Progenitor cell of endocrine pancreas (in vitro differentiated cells): ENCODE measurements around the gene CLSTN3. TPM values are rescaled to one million over a fixed set of nuclear protein-coding genes. Genes with fewer than 3 reads are reported as not detected.

Source experiments
- DNase-seq: peaks from one replicate; pipeline ENCODE4 v3.0.0; 2021; ENCODE audit warnings: low spot score; ENCODE audit not compliant: unreplicated experiment
- H3K27ac Mint-ChIP-seq: 2 replicates; pipeline ENCODE4 v1.8.0; 2021; ENCODE audit warnings: mild to moderate bottlenecking, moderate library complexity, mixed read lengths
- H3K27me3 Mint-ChIP-seq: 2 replicates; pipeline ENCODE4 v1.8.0; 2021; ENCODE audit warnings: mixed read lengths
- H3K36me3 Mint-ChIP-seq: 2 replicates; pipeline ENCODE4 v1.8.0; 2022; ENCODE audit warnings: mixed read lengths; ENCODE audit not compliant: insufficient read depth
- H3K4me1 Mint-ChIP-seq: 2 replicates; pipeline ENCODE4 v1.8.0; 2021; ENCODE audit warnings: low read depth, mixed read lengths
- H3K4me3 Mint-ChIP-seq: 2 replicates; pipeline ENCODE4 v1.8.0; 2021; ENCODE audit warnings: low read depth, mild to moderate bottlenecking, moderate library complexity, mixed read lengths
- H3K9me3 Mint-ChIP-seq: 2 replicates; pipeline ENCODE4 v1.8.0; 2021; ENCODE audit warnings: low read depth, mixed read lengths
- CTCF ChIP-seq: fragments of 200-600 bp; sonication (generic); IDR thresholded peaks from one replicate; pipeline ENCODE4 v1.5.0; 2021; ENCODE audit warnings: antibody characterized with exemption, mild to moderate bottlenecking; ENCODE audit not compliant: unreplicated experiment
- total RNA-seq: library from RNA; stranded (reverse); gene quantifications from 2 replicates; pipeline ENCODE4 v1.2.1, GENCODE V29; 2021

The CLSTN3 gene
- total RNA-seq, 1 donor from 2014 or later: 202 TPM

- DNase-seq: no peak
- Mint-ChIP-seq H3K4me1 (peaks cover 4% of the 10 kb centered on the region), H3K27ac (no peak overlapping the region), H3K27me3 (peaks cover 32% of the 10 kb centered on the region), H3K9me3 (no peaks in the 10 kb centered on the region), H3K36me3 (peaks cover 5% of the 10 kb centered on the region), H3K4me3 (no peak overlapping the region)
- no peak for TF ChIP-seq CTCF
Observed at GRCh38 chr12:7093892-7094291, 36.3 kb upstream of the CLSTN3 start.

GRCh38 chr12:7096006-7096932, 33.9 kb upstream of the CLSTN3 start:
- no peak for DNase-seq
- Mint-ChIP-seq H3K4me1 (peaks cover 4% of the 10 kb centered on the region), H3K36me3 (peaks cover 9% of the 10 kb centered on the region), H3K27me3 (peaks cover 18% of the 10 kb centered on the region), H3K9me3 (no peaks in the 10 kb centered on the region), H3K27ac (peak overlapping the region; percentile 25), H3K4me3 (no peak overlapping the region)
- no peak for TF ChIP-seq CTCF

- Mint-ChIP-seq H3K4me3 (no peak overlapping the region), H3K27ac (peak overlapping the region; percentile 51), H3K9me3 (no peaks in the 10 kb centered on the region), H3K27me3 (peaks cover 16% of the 10 kb centered on the region), H3K4me1 (peaks cover 4% of the 10 kb centered on the region), H3K36me3 (peaks cover 9% of the 10 kb centered on the region)
- DNase-seq: no peak
- no peak for TF ChIP-seq CTCF
Observed at GRCh38 chr12:7096979-7097378, 33.2 kb upstream of the CLSTN3 start.

- no peak for TF ChIP-seq CTCF
- no peak for DNase-seq
- Mint-ChIP-seq H3K27ac (no peak overlapping the region), H3K4me3 (no peak overlapping the region), H3K36me3 (peaks cover 19% of the 10 kb centered on the region), H3K27me3 (no peaks in the 10 kb centered on the region), H3K9me3 (no peaks in the 10 kb centered on the region), H3K4me1 (no peaks in the 10 kb centered on the region)
Observed at GRCh38 chr12:7099290-7099996, 30.7 kb upstream of the CLSTN3 start.

GRCh38 chr12:7100239-7100638, 29.9 kb upstream of the CLSTN3 start:
- peaks cover 22% of the 10 kb centered on the region for H3K36me3 Mint-ChIP-seq
- no peak overlapping the region for H3K4me3 Mint-ChIP-seq
- no peaks in the 10 kb centered on the region for H3K9me3 Mint-ChIP-seq
- no peak for DNase-seq
- TF ChIP-seq CTCF: no peak
- no peaks in the 10 kb centered on the region for H3K27me3 Mint-ChIP-seq
- H3K4me1 Mint-ChIP-seq: no peaks in the 10 kb centered on the region
- H3K27ac Mint-ChIP-seq: no peak overlapping the region
